ENCODE data around the gene FIBCD1.

GRCh38 chr9:130890124-130890523, 48.9 kb downstream of the FIBCD1 start:
- no peak for TF ChIP-seq CTCF (IDR thresholded peaks at IDR 0.05)
- TF ChIP-seq POLR2A (IDR thresholded peaks at IDR 0.05; ENCODE audit: low read depth): no peak
